Measurements from ENCODE around the gene SNX1. TPM values are rescaled to one million over a fixed set of nuclear protein-coding genes. Genes with fewer than 3 reads are reported as not detected.
A peak's percentile ranks its signal among the peaks of the same experiment; 100 is the strongest.

Gene SNX1
- total and polyA plus RNA-seq, 2 of the 13 experiments (the other 11 are each of a cell fraction or from before 2014, with no cell fraction given), result 29.3 to 60.1 TPM

DNA sequence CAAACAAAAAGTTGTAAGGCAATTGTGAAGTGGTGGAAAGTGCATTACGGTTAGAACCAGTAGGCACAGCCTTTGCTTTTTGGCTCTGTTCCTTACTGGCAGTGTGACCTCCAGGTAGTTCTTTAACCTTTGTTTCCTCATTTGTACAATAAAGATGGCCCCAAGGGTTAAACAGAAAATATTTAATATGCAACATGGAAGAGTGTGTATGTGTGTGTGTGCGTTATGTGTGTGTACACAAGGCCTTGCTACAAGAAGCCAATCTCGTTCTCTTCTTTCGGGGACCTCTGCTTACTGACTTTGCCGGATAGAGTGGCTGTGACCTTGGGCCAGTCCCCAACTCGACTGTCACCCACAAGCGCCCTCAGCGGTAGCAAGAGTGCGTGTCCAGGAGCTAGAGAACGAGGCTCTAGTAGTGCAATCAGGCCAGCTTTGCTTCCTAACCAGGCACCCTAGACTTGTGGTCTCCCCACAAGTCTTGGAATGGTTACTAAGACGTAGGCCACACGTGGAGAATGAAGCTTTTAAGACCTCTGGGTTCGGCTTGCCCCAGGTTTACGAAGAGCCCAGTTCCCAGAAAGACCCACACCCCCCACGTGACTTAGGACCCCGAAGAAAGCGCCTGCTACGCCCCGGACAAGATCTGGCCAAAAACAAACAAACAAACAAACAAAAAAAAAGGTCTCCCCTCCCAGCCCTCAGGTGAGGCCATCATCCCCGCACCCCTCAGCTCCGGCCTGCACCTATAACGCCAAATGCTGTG, 2.7 kb upstream of the SNX1 start (continued):
- TF ChIP-seq MXI1 (IDR thresholded peaks at IDR 0.05; ENCODE audit: borderline replicate concordance, low read depth, low read length) (0 out of 3 replicates have a peak, but pooled peaks have one; percentile 17), ZNF414 (CRISPR knock-in tag; IDR thresholded peaks at IDR 0.05) (no peak), ZNF792 (CRISPR knock-in tag; IDR thresholded peaks at IDR 0.05) (no peak), ZNF558 (CRISPR knock-in tag; IDR thresholded peaks at IDR 0.05; ENCODE audit: borderline replicate concordance) (no peak), THAP7 (CRISPR knock-in tag; IDR thresholded peaks at IDR 0.05) (0 out of 2 replicates have a peak, but pooled peaks have one; percentile 19), ZNF547 (CRISPR knock-in tag; IDR thresholded peaks at IDR 0.05) (no peak), ZNF121 (CRISPR knock-in tag; IDR thresholded peaks at IDR 0.05) (no peak), POLR2A (IDR thresholded peaks at IDR 0.05; ENCODE audit: insufficient read depth in 1 of 2, low read depth in 2 of 2, low read length in 2 of 2) (peak in 1 of 2 experiments; percentile 35; a peak in 2 of 4 replicates), HOXA9 (CRISPR knock-in tag; IDR thresholded peaks at IDR 0.05; ENCODE audit: borderline replicate concordance) (no peak), SOX5 (CRISPR knock-in tag; IDR thresholded peaks at IDR 0.05; ENCODE audit: borderline replicate concordance) (0 out of 2 replicates have a peak, but pooled peaks have one; percentile 7), NR2C2 (CRISPR knock-in tag; IDR thresholded peaks at IDR 0.05; ENCODE audit: borderline replicate concordance) (no peak), ZSCAN9 (CRISPR knock-in tag; IDR thresholded peaks at IDR 0.05; ENCODE audit: borderline replicate concordance) (no peak), HDAC1 (CRISPR knock-in tag; IDR thresholded peaks at IDR 0.05) (no peak), ELF3 (CRISPR knock-in tag; IDR thresholded peaks at IDR 0.05) (no peak), ZNF333 (CRISPR knock-in tag; IDR thresholded peaks at IDR 0.05; ENCODE audit: borderline replicate concordance) (no peak), AHR (CRISPR knock-in tag; IDR thresholded peaks at IDR 0.05) (no peak), PAF1 (CRISPR knock-in tag; IDR thresholded peaks at IDR 0.05) (no peak), ZNF317 (CRISPR knock-in tag; IDR thresholded peaks at IDR 0.05) (0 out of 2 replicates have a peak, but pooled peaks have one; percentile 1), NFKB2 (CRISPR knock-in tag; IDR thresholded peaks at IDR 0.05; ENCODE audit: borderline replicate concordance) (no peak), HDAC6 (IDR thresholded peaks at IDR 0.05; ENCODE audit: low read depth, low read length) (no peak), BRD4 (CRISPR knock-in tag; IDR thresholded peaks at IDR 0.05) (no peak), ZNF670 (CRISPR knock-in tag; IDR thresholded peaks at IDR 0.05; ENCODE audit: borderline replicate concordance) (no peak)
- TF ChIP-seq, protein P1, sequence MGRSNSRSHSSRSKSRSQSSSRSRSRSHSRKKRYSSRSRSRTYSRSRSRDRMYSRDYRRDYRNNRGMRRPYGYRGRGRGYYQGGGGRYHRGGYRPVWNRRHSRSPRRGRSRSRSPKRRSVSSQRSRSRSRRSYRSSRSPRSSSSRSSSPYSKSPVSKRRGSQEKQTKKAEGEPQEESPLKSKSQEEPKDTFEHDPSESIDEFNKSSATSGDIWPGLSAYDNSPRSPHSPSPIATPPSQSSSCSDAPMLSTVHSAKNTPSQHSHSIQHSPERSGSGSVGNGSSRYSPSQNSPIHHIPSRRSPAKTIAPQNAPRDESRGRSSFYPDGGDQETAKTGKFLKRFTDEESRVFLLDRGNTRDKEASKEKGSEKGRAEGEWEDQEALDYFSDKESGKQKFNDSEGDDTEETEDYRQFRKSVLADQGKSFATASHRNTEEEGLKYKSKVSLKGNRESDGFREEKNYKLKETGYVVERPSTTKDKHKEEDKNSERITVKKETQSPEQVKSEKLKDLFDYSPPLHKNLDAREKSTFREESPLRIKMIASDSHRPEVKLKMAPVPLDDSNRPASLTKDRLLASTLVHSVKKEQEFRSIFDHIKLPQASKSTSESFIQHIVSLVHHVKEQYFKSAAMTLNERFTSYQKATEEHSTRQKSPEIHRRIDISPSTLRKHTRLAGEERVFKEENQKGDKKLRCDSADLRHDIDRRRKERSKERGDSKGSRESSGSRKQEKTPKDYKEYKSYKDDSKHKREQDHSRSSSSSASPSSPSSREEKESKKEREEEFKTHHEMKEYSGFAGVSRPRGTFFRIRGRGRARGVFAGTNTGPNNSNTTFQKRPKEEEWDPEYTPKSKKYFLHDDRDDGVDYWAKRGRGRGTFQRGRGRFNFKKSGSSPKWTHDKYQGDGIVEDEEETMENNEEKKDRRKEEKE (IDR thresholded peaks at IDR 0.05), result no peak
- TF ChIP-seq, protein P2, sequence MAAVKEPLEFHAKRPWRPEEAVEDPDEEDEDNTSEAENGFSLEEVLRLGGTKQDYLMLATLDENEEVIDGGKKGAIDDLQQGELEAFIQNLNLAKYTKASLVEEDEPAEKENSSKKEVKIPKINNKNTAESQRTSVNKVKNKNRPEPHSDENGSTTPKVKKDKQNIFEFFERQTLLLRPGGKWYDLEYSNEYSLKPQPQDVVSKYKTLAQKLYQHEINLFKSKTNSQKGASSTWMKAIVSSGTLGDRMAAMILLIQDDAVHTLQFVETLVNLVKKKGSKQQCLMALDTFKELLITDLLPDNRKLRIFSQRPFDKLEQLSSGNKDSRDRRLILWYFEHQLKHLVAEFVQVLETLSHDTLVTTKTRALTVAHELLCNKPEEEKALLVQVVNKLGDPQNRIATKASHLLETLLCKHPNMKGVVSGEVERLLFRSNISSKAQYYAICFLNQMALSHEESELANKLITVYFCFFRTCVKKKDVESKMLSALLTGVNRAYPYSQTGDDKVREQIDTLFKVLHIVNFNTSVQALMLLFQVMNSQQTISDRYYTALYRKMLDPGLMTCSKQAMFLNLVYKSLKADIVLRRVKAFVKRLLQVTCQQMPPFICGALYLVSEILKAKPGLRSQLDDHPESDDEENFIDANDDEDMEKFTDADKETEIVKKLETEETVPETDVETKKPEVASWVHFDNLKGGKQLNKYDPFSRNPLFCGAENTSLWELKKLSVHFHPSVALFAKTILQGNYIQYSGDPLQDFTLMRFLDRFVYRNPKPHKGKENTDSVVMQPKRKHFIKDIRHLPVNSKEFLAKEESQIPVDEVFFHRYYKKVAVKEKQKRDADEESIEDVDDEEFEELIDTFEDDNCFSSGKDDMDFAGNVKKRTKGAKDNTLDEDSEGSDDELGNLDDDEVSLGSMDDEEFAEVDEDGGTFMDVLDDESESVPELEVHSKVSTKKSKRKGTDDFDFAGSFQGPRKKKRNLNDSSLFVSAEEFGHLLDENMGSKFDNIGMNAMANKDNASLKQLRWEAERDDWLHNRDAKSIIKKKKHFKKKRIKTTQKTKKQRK (IDR thresholded peaks at IDR 0.05; ENCODE audit: low read length), result no peak

All from HepG2 (cell line).